ENCODE results near the gene SNRNP40. TPM values are rescaled to one million over a fixed set of nuclear protein-coding genes. Genes with fewer than 3 reads are reported as not detected.

SNRNP40 gene
- 10 to 100 TPM; 14.8 to 44.3 (median 27.6) TPM for polyA plus RNA-seq
- long read RNA-seq, donor 1: 0 reads
- long read RNA-seq, donor 2, transcript SNRNP40-201 (10 exons, 1,597 nt): major isoform, 10 of 13 reads
- long read RNA-seq, donor 2, partial matches to known transcripts: 0 of 13 reads
- long read RNA-seq, donor 2, other reads (novel, unspliced or antisense): 0 of 13 reads
- long read RNA-seq, donor 3, partial matches to known transcripts: 0 of 7 reads
- long read RNA-seq, donor 3, other reads (novel, unspliced or antisense): 0 of 7 reads
- long read RNA-seq, donor 4: 0 reads
- long read RNA-seq, donor 5, partial matches to known transcripts: 0 of 1 reads
- long read RNA-seq, donor 5, other reads (novel, unspliced or antisense): 0 of 1 reads
- long read RNA-seq, donor 6, transcript SNRNP40-201 (10 exons, 1,597 nt): major isoform, 13 of 14 reads
- long read RNA-seq, donor 6, partial matches to known transcripts: 0 of 14 reads
- long read RNA-seq, donor 6, other reads (novel, unspliced or antisense): 0 of 14 reads
- long read RNA-seq, donor 7: 0 reads
- long read RNA-seq, donor 8, partial matches to known transcripts: 0 of 3 reads
- long read RNA-seq, donor 8, other reads (novel, unspliced or antisense): 0 of 3 reads
- long read RNA-seq, donor 9, partial matches to known transcripts: 0 of 1 reads
- long read RNA-seq, donor 9, other reads (novel, unspliced or antisense): 0 of 1 reads
- long read RNA-seq, donor 10, transcript SNRNP40-201 (10 exons, 1,597 nt): major isoform, 21 of 23 reads
- long read RNA-seq, donor 10, partial matches to known transcripts: 0 of 23 reads
- long read RNA-seq, donor 10, other reads (novel, unspliced or antisense): 0 of 23 reads

DNA sequence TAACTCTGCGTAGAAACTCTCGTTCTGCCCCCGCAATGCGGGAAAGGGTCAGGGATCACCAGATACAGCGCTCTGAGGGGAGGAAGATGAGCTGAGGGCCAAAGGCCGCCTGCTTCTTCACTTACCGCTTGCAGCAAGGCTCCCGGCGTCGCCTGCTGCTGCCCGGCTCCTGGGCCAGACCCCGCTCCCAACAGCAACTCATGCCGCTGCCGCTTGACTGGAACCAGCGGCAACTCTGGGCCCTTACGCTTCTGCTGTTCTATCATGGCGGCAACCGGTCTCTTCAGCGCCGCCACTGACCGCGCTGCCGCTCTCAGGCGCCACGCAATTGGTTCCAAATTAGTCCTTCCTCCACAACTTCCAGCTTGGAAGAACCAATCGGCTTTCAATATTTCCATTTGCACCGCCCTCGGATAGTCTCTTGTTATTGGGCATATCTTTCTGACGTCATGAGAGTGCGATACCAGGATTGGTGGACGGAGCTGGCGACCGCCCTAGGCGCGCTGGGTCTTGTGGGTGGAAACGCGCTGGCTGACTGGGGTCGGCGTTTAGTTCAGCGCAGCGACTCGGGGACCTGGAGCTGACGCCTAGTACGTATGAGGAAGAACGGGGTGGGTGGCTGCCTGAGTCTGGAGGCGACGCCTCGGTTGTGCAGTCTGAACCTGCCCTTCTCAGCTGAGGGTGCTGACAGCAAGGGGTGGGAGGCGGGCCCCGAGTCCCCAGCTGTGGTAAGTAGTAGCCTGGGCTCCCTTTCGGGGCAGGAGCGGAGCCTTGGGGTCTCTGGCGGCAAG lies at the start of gene SNRNP40, which contains the start of gene ZCCHC17:
TSS of gene SNRNP40 (minus strand) at position 303 of the 791 bp plus-strand sequence. CDS start at position 266, 37 bp downstream.
TSS of gene ZCCHC17 (plus strand) at position 547 of the 791 bp plus-strand sequence. CDS start 13,067 bp downstream, outside the sequence.
- Histone ChIP-seq H3K4me1 (ENCODE audit: control insufficient read depth in 3 of 3, insufficient read depth in 2 of 3, low read depth in 1 of 3, low read length in 2 of 3) (peaks cover 4 to 18% (median 12%) of the 10 kb centered on the region in 3 donors), H3K27ac (ENCODE audit: low read depth in 1 of 3, low read length in 2 of 3) (peak within 1 kb of the TSS; percentile 84 to 96 (median 89)), H3K27me3 (ENCODE audit: control insufficient read depth in 3 of 3, insufficient read depth in 3 of 3, low read length in 3 of 3) (no peaks in the 10 kb centered on the region), H3K36me3 (ENCODE audit: control insufficient read depth in 3 of 3, insufficient read depth in 2 of 3, low read depth in 1 of 3, low read length in 3 of 3) (peaks cover 2 to 11% (median 2%) of the 10 kb centered on the region in 3 donors), H3K9me3 (ENCODE audit: control insufficient read depth in 2 of 2, insufficient read depth in 1 of 2, low read depth in 1 of 2, low read length in 1 of 2) (no peaks in the 10 kb centered on the region), H3K4me3 (ENCODE audit: low read depth in 1 of 3, low read length in 3 of 3) (peak within 1 kb of the TSS; percentile 85 to 98 (median 98))
- WGBS, 3 donors: 0 to 1% (median 1%) methylated on average over 53 of the region's 53 CpGs
- DNase-seq: peak; percentile 98 to 100
- FAIRE-seq: peak; percentile 5

DNA sequence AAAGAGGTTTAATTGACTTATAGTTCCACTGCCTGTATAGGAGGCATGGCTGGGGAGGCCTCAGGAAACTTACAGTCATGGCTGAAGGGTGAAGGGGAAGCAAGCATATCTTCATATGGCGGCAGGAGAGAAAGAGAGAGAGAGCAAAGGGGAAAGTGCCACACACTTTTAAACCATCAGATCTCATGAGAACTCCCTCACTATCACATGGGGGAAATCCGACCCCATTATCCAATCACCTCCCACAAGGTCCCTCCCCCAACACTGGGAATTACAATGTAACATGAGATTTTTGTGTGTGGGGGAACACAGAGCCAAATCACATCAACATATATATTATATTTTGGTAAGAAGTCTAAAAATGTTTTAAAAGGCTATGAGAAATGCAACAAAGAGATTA lies 49.0 kb upstream of the SNRNP40 start:
- H3K4me3 ChIP-seq (ENCODE audit: low read depth in 1 of 3, low read length in 3 of 3): no peak overlapping the region
- WGBS, 3 donors: 88 to 94% (median 93%) methylated on average over 2 of the region's 2 CpGs
- no peak for FAIRE-seq
- no peak overlapping the region for H3K27ac ChIP-seq (ENCODE audit: low read depth in 1 of 3, low read length in 2 of 3)
- no peaks in the 10 kb centered on the region for H3K4me1 ChIP-seq (ENCODE audit: control insufficient read depth in 3 of 3, insufficient read depth in 2 of 3, low read depth in 1 of 3, low read length in 2 of 3)
- no peaks in the 10 kb centered on the region for H3K9me3 ChIP-seq (ENCODE audit: control insufficient read depth in 2 of 2, insufficient read depth in 1 of 2, low read depth in 1 of 2, low read length in 1 of 2)
- peaks cover 2 to 20% (median 4%) of the 10 kb centered on the region in 3 donors for H3K36me3 ChIP-seq (ENCODE audit: control insufficient read depth in 3 of 3, insufficient read depth in 2 of 3, low read depth in 1 of 3, low read length in 3 of 3)
- H3K27me3 ChIP-seq (ENCODE audit: control insufficient read depth in 3 of 3, insufficient read depth in 3 of 3, low read length in 3 of 3): no peaks in the 10 kb centered on the region
- DNase-seq: no peak

DNA sequence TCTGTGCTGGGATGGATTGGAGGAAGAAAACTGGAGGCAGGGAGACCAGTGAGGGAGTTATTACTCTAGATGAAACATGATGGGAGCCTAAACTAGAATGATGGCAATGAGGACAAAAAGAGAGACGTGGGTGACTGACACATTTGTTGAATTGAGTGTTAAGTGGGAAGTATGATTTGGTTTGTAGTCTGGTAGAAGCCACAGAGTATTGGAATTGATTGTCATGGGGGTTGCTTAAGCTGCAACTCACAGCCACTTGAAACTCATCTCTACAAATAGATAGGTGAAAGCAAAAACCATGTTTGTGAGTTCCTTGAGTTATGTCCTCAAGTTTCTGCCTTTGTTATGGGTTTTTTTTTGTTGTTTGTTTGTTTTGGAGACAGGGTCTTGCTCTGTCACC lies 47.9 kb upstream of the SNRNP40 start:
- H3K36me3 ChIP-seq (ENCODE audit: control insufficient read depth in 3 of 3, insufficient read depth in 2 of 3, low read depth in 1 of 3, low read length in 3 of 3): peaks cover 4 to 25% (median 6%) of the 10 kb centered on the region in 3 donors
- H3K9me3 ChIP-seq (ENCODE audit: control insufficient read depth in 2 of 2, insufficient read depth in 1 of 2, low read depth in 1 of 2, low read length in 1 of 2): no peaks in the 10 kb centered on the region
- FAIRE-seq (no peak), DNase-seq (no peak)
- H3K4me1 ChIP-seq (ENCODE audit: control insufficient read depth in 3 of 3, insufficient read depth in 2 of 3, low read depth in 1 of 3, low read length in 2 of 3): no peaks in the 10 kb centered on the region
- 24 to 79% (median 44%) methylated on average over 1 of the region's 1 CpG for WGBS, 3 donors
- no peaks in the 10 kb centered on the region for H3K27me3 ChIP-seq (ENCODE audit: control insufficient read depth in 3 of 3, insufficient read depth in 3 of 3, low read length in 3 of 3)
- no peak overlapping the region for H3K27ac ChIP-seq (ENCODE audit: low read depth in 1 of 3, low read length in 2 of 3)
- H3K4me3 ChIP-seq (ENCODE audit: low read depth in 1 of 3, low read length in 3 of 3): no peak overlapping the region

DNA sequence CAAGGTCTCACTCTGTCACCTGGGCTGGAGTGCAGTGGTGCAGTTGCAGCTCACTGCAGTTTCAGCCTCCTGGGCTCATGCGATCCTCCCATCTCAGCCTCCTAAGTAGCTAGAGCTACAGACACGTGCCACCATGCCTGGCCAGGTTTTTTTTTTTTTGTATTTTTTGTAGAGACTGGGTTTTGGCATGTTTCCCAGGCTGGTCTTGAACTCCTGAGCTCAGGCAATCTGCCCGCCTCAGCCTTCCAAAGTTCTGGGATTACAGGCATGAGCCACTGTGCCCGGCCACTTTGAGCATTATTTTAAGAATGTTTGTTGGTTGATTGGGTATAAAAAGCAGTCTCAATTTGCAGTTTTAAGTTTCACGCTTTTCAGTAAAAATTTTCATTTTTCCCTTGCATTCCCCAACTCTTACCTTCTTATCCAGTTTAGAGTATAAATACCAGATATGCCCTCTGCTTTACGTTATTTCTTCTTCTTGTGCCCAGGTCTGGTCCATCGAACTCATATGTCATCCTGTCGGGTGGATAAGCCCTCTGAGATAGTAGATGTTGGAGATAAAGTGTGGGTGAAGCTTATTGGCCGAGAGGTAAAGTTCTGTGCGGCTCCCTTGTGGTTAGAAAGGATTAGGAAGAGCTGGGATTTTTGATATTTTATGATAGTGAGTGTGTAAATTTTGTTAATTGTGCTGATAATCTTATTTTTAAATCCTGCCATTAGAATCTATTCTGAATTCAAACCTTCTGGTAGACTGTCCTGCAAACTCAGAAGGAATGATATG lies 40.3 kb upstream of the SNRNP40 start:
- no peak for FAIRE-seq

DNA sequence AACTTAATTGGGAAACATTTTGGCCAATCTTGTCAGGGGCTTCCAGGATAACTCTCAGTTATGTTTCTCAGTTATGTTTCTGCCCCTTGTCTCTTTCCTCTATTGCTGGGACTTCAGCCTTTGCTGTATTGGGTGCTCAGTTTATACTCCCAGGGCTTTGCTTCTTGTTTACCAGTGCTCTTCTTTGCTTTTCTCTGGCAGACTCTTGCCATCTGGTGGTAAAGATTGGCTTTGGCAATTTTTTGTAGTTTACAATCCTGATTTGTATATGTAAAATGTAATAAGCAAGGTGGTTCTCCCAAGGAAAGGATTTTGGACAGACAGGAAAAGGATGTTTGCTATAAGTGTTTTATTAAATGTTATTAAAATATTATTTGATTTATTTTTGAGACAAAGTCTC lies 38.4 kb upstream of the SNRNP40 start:
- no peak overlapping the region for H3K27ac ChIP-seq (ENCODE audit: low read depth in 1 of 3, low read length in 2 of 3)
- DNase-seq (peak; percentile 47 to 56), FAIRE-seq (no peak)
- H3K4me1 ChIP-seq (ENCODE audit: control insufficient read depth in 3 of 3, insufficient read depth in 2 of 3, low read depth in 1 of 3, low read length in 2 of 3): no peaks in the 10 kb centered on the region
- no peaks in the 10 kb centered on the region for H3K9me3 ChIP-seq (ENCODE audit: control insufficient read depth in 2 of 2, insufficient read depth in 1 of 2, low read depth in 1 of 2, low read length in 1 of 2)
- H3K36me3 ChIP-seq (ENCODE audit: control insufficient read depth in 3 of 3, insufficient read depth in 2 of 3, low read depth in 1 of 3, low read length in 3 of 3): peaks cover 2 to 14% (median 2%) of the 10 kb centered on the region in 3 donors
- no peaks in the 10 kb centered on the region for H3K27me3 ChIP-seq (ENCODE audit: control insufficient read depth in 3 of 3, insufficient read depth in 3 of 3, low read length in 3 of 3)
- no peak overlapping the region for H3K4me3 ChIP-seq (ENCODE audit: low read depth in 1 of 3, low read length in 3 of 3)

More for the DNA sequence above, 40.3 kb upstream of the SNRNP40 start:
- DNase-seq: no peak
- 66 to 78% (median 75%) methylated on average over 10 of the region's 10 CpGs for WGBS, 3 donors
- H3K27me3 ChIP-seq (ENCODE audit: control insufficient read depth in 3 of 3, insufficient read depth in 3 of 3, low read length in 3 of 3): no peaks in the 10 kb centered on the region
- H3K4me3 ChIP-seq (ENCODE audit: low read depth in 1 of 3, low read length in 3 of 3): no peak overlapping the region
- H3K27ac ChIP-seq (ENCODE audit: low read depth in 1 of 3, low read length in 2 of 3): no peak overlapping the region
- no peaks in the 10 kb centered on the region for H3K9me3 ChIP-seq (ENCODE audit: control insufficient read depth in 2 of 2, insufficient read depth in 1 of 2, low read depth in 1 of 2, low read length in 1 of 2)
- peaks cover 2 to 15% (median 2%) of the 10 kb centered on the region in 3 donors for H3K36me3 ChIP-seq (ENCODE audit: control insufficient read depth in 3 of 3, insufficient read depth in 2 of 3, low read depth in 1 of 3, low read length in 3 of 3)
- H3K4me1 ChIP-seq (ENCODE audit: control insufficient read depth in 3 of 3, insufficient read depth in 2 of 3, low read depth in 1 of 3, low read length in 2 of 3): no peaks in the 10 kb centered on the region

DNA sequence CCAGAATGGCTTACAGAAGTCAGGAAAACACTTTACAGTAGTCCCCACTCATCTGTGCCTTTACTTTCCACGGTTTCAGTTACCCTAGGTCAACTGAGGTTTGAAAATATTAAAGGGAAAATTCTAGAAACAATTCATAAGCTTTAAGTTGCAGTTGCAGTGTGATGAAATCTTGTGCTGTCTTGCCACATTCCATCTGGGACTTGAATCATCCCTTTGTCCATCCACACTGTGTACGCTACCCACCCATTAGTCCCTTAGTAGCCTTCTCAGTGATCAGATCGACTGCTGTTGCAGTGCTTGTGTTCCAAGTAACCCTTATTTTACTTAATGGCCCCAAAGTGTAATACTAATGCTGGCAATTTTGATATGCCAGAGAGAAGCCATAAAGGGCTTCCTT lies 30.8 kb upstream of the SNRNP40 start:
- DNase-seq (no peak), FAIRE-seq (no peak)
- Histone ChIP-seq H3K4me1 (ENCODE audit: control insufficient read depth in 3 of 3, insufficient read depth in 2 of 3, low read depth in 1 of 3, low read length in 2 of 3) (no peaks in the 10 kb centered on the region), H3K36me3 (ENCODE audit: control insufficient read depth in 3 of 3, insufficient read depth in 2 of 3, low read depth in 1 of 3, low read length in 3 of 3) (peaks cover 0 to 18% (median 2%) of the 10 kb centered on the region in 3 donors), H3K9me3 (ENCODE audit: control insufficient read depth in 2 of 2, insufficient read depth in 1 of 2, low read depth in 1 of 2, low read length in 1 of 2) (no peaks in the 10 kb centered on the region), H3K27me3 (ENCODE audit: control insufficient read depth in 3 of 3, insufficient read depth in 3 of 3, low read length in 3 of 3) (no peaks in the 10 kb centered on the region), H3K27ac (ENCODE audit: low read depth in 1 of 3, low read length in 2 of 3) (no peak overlapping the region), H3K4me3 (ENCODE audit: low read depth in 1 of 3, low read length in 3 of 3) (no peak overlapping the region)
- WGBS, 3 donors: 87 to 89% (median 88%) methylated on average over 3 of the region's 3 CpGs

DNA sequence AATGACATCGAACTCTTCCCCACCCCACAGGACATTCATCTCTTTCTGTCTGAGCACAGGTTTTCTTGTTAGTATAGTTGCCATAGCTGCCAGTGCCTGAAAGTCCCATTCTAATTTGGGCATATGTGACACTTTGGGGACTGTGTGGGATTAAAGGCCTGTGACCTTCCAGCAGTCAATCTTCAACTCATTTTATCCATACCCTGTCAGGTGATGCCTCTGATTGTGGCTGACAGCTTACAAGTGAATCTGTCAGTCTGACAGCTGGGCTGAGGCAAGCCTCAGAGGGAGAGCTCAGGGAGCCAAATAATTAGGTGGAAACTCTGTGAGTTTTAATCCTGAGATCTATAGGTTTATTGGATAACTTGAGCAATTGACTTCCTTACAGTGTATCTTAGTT lies 29.9 kb upstream of the SNRNP40 start:
- H3K4me1 ChIP-seq (ENCODE audit: control insufficient read depth in 3 of 3, insufficient read depth in 2 of 3, low read depth in 1 of 3, low read length in 2 of 3): no peaks in the 10 kb centered on the region
- H3K36me3 ChIP-seq (ENCODE audit: control insufficient read depth in 3 of 3, insufficient read depth in 2 of 3, low read depth in 1 of 3, low read length in 3 of 3): peaks cover 0 to 19% (median 2%) of the 10 kb centered on the region in 3 donors
- no peak overlapping the region for H3K27ac ChIP-seq (ENCODE audit: low read depth in 1 of 3, low read length in 2 of 3)
- WGBS, 3 donors: 96% methylated on average over 1 of the region's 1 CpG
- DNase-seq (no peak), FAIRE-seq (no peak)
- H3K9me3 ChIP-seq (ENCODE audit: control insufficient read depth in 2 of 2, insufficient read depth in 1 of 2, low read depth in 1 of 2, low read length in 1 of 2): no peaks in the 10 kb centered on the region
- no peaks in the 10 kb centered on the region for H3K27me3 ChIP-seq (ENCODE audit: control insufficient read depth in 3 of 3, insufficient read depth in 3 of 3, low read length in 3 of 3)
- no peak overlapping the region for H3K4me3 ChIP-seq (ENCODE audit: low read depth in 1 of 3, low read length in 3 of 3)

Data from small intestine (tissue), 16 donors.